Nephron progenitor cell (in vitro differentiated cells): ENCODE results near the gene SP100.

ENCODE experiments used
- DNase-seq: peaks from one replicate; pipeline ENCODE4 v3.0.0; 2021
- H3K27ac Mint-ChIP-seq: 2 replicates; pipeline ENCODE4 v1.8.0; 2021; ENCODE audit warnings: mild to moderate bottlenecking, moderate library complexity, mixed read lengths
- H3K27me3 Mint-ChIP-seq: 2 replicates; pipeline ENCODE4 v1.8.0; 2021; ENCODE audit warnings: mild to moderate bottlenecking, low read depth, mixed read lengths; ENCODE audit not compliant: poor library complexity
- H3K36me3 Mint-ChIP-seq: 2 replicates; pipeline ENCODE4 v1.8.0; 2021; ENCODE audit warnings: low read depth, mixed read lengths
- H3K4me1 Mint-ChIP-seq: 2 replicates; pipeline ENCODE4 v1.8.0; 2021; ENCODE audit warnings: mixed read lengths
- H3K4me3 Mint-ChIP-seq: 2 replicates; pipeline ENCODE4 v1.8.0; 2021; ENCODE audit warnings: mild to moderate bottlenecking, moderate library complexity, mixed read lengths
- H3K9me3 Mint-ChIP-seq: 2 replicates; pipeline ENCODE4 v1.8.0; 2021; ENCODE audit warnings: mild to moderate bottlenecking, moderate library complexity, mixed read lengths
- TF ChIP-seq, protein P1 (sequence below): fragments of 200-600 bp; sonication (generic); IDR thresholded peaks from 2 replicates; pipeline ENCODE4 v1.5.0; 2021; ENCODE audit warnings: antibody characterized with exemption

Gene SP100

GRCh38 chr2:230583581-230583980, 167.6 kb downstream of the SP100 start:
- Mint-ChIP-seq H3K27ac (no peak overlapping the region), H3K4me3 (no peak overlapping the region), H3K36me3 (no peaks in the 10 kb centered on the region), H3K27me3 (peaks cover 17% of the 10 kb centered on the region), H3K4me1 (no peaks in the 10 kb centered on the region), H3K9me3 (peaks cover 14% of the 10 kb centered on the region)
- no peak for DNase-seq
- TF ChIP-seq, protein P1, sequence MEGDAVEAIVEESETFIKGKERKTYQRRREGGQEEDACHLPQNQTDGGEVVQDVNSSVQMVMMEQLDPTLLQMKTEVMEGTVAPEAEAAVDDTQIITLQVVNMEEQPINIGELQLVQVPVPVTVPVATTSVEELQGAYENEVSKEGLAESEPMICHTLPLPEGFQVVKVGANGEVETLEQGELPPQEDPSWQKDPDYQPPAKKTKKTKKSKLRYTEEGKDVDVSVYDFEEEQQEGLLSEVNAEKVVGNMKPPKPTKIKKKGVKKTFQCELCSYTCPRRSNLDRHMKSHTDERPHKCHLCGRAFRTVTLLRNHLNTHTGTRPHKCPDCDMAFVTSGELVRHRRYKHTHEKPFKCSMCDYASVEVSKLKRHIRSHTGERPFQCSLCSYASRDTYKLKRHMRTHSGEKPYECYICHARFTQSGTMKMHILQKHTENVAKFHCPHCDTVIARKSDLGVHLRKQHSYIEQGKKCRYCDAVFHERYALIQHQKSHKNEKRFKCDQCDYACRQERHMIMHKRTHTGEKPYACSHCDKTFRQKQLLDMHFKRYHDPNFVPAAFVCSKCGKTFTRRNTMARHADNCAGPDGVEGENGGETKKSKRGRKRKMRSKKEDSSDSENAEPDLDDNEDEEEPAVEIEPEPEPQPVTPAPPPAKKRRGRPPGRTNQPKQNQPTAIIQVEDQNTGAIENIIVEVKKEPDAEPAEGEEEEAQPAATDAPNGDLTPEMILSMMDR = no peak

GRCh38 chr2:230586328-230586982, 170.5 kb downstream of the SP100 start:
- no peaks in the 10 kb centered on the region for H3K4me1 Mint-ChIP-seq
- H3K36me3 Mint-ChIP-seq = no peaks in the 10 kb centered on the region
- peaks cover 9% of the 10 kb centered on the region for H3K9me3 Mint-ChIP-seq
- H3K4me3 Mint-ChIP-seq = no peak overlapping the region
- no peak overlapping the region for H3K27ac Mint-ChIP-seq
- TF ChIP-seq, protein P1 = no peak
- no peak for DNase-seq
- peaks cover 12% of the 10 kb centered on the region for H3K27me3 Mint-ChIP-seq

GRCh38 chr2:230589025-230589424, 173.0 kb downstream of the SP100 start:
- H3K4me3 Mint-ChIP-seq = no peak overlapping the region
- TF ChIP-seq, protein P1 = no peak
- no peak overlapping the region for H3K27ac Mint-ChIP-seq
- no peaks in the 10 kb centered on the region for H3K36me3 Mint-ChIP-seq
- no peak for DNase-seq
- no peaks in the 10 kb centered on the region for H3K4me1 Mint-ChIP-seq
- H3K27me3 Mint-ChIP-seq = peaks cover 15% of the 10 kb centered on the region
- no peaks in the 10 kb centered on the region for H3K9me3 Mint-ChIP-seq

GRCh38 chr2:230589497-230590015, 173.6 kb downstream of the SP100 start:
- DNase-seq = no peak
- Mint-ChIP-seq H3K9me3 (no peaks in the 10 kb centered on the region), H3K4me1 (peaks cover 2% of the 10 kb centered on the region), H3K27me3 (peaks cover 15% of the 10 kb centered on the region), H3K36me3 (no peaks in the 10 kb centered on the region), H3K4me3 (no peak overlapping the region), H3K27ac (no peak overlapping the region)
- TF ChIP-seq, protein P1 = no peak

DNA sequence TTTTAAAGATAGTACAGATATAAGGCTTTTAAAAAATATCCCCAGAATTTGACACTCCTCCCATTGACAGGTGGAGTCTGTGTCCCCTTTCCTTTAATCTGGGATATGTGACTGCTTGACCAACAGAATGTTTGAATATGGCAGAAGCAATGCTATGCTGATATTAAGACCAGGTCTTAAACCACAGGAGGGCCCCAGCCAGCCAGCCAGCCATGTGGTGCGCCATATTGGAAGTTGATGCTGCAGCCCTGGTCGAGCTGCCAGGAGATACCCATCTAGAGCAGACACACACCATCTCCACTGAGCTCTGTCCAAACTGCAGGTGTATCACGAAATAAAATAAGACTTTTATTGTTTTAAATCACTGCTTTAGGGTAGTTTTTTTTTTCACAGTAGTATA, 174.3 kb downstream of the SP100 start:
- peaks cover 5% of the 10 kb centered on the region for H3K4me1 Mint-ChIP-seq
- TF ChIP-seq, protein P1 = no peak
- no peaks in the 10 kb centered on the region for H3K36me3 Mint-ChIP-seq
- H3K27ac Mint-ChIP-seq = no peak overlapping the region
- DNase-seq = no peak
- no peak overlapping the region for H3K4me3 Mint-ChIP-seq
- peaks cover 15% of the 10 kb centered on the region for H3K27me3 Mint-ChIP-seq
- H3K9me3 Mint-ChIP-seq = no peaks in the 10 kb centered on the region

DNA sequence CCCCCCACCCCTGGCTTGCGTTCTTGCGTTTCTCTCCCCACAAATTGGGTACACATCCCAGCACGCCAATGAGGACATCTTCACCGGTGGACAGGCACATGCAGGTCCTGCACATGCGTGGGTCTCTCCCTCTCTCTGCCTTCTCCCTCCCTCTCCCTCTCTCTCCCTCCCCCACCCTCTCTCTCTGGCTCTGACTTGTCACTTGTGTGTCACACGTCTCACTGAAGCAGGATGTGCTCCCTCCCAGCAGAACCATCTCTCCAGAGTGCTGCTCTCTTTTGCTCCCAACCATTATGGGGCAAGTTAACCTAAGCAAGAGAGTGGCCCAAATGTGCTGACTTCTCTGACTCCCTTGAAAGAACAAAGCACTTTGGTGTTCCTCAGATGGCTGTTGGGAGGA, 175.8 kb downstream of the SP100 start:
- H3K27ac Mint-ChIP-seq = no peak overlapping the region
- H3K9me3 Mint-ChIP-seq = no peaks in the 10 kb centered on the region
- no peaks in the 10 kb centered on the region for H3K36me3 Mint-ChIP-seq
- TF ChIP-seq, protein P1 = no peak
- H3K4me3 Mint-ChIP-seq = no peak overlapping the region
- no peak for DNase-seq
- peaks cover 16% of the 10 kb centered on the region for H3K27me3 Mint-ChIP-seq
- peaks cover 5% of the 10 kb centered on the region for H3K4me1 Mint-ChIP-seq
